HG03175 (cell line): ENCODE measurements around the gene OR52E2.
"Not testable (repeated sequence)": the region's sequence is repeated elsewhere in the genome, so short reads cannot be mapped to it uniquely, and the experiment has no call there.

Source experiments
- ATAC-seq: cut with Tn5 transposase; IDR thresholded peaks from one replicate; pipeline ENCODE4 v1.9.1; 2021; ENCODE audit warnings: mild to moderate bottlenecking, moderate library complexity; ENCODE audit not compliant: unreplicated experiment

Gene OR52E2

DNA sequence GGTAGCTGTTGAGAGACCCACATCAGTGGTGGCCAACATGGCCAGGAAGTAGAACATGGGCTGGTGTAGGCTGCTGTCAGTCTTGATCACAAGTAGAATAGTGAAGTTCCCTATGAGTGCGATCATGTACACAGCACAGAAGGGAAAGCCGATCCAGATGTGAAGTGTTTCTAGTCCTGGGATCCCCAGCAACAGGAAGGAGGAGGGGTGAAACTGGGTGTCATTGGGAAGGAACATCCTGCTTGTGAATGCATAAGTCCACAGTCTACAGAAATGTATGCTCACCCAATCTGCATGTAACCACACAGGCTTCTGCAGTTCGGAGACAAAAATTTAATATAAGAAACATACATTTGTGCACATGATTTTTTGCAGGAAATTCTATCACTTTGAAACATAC, at the start of gene OR52E2:
Gene OR52E2, minus strand, starts transcription at position 237 of the 400 bp plus-strand sequence. Its CDS starts 0 bp downstream, at position 237.
- ATAC-seq: no peak

DNA sequence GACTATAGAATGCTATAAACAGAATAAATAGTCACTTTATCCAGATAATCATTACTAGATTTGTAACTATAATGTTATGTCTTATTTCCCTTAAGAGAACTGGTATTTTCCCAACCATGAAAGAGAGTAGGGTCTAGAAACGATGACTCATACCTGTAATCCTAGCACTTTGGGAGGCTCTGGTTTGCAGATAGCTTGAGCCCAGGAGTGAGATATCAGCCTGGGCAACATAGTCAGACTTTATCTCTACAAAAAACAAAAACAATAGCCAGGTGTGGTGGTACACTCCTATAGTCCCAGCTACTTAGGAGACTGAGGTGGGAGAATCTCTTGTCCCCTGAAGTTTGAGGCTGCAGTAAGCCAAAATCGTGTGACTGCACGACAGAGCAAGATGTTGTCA, 47.9 kb upstream of the OR52E2 start:
- no peak for ATAC-seq

DNA sequence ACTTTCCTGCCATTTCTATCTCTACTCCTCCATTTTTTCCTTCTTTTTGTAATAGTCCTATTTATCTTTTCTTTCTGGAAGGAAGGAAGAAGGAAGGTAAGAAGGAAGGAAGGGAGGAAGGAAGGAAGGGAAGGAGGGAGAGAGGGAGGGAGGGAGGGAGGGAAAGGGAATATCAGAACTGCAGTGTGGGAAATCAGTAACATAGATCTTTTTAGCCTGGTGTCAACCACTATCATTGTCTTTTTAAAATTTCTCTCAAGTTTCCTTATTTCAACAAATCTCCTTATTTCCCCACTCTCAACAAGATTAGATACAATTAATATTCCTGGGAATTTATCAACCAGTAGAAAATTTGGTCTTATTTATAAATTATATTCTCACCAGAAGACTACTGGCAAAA, 43.6 kb upstream of the OR52E2 start:
- ATAC-seq: no peak

DNA sequence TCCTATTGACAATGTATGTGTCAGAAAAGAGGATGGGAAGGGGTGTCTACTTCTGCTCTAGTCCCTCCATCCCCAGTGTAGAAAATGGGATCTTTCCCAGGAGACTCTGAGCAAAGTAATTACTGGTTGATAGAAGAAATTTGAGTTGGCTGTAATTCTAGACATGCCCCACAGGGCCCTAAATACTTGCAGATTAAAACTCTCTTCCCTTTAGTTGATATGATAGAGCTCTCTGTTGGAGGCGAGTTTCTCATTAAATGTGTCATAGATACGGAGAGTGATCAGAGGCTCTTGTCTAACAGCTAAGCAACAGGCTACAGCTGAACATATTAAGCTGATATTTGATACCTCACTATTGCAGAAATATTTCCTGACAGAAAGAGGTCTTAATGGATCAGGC, 42.8 kb upstream of the OR52E2 start:
- ATAC-seq: no peak

DNA sequence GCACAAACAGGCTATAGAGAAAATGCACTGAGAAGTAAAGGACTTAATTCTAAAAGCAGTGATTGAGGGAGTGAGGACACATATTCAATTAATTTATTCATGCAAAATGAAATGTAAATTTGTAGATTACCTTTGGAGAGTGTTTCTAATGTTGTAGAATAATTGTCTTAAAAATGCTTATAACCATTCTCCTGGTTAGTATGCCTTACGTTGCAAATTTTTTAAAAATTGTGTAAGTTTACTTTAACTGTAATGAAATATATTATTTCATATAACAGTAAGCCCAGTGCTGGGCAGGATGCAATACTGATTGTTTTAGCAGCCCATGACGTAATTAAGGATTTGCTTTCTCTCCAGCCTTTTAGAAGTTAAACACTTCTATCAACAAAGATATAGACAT, 36.6 kb upstream of the OR52E2 start:
- ATAC-seq: no peak

DNA sequence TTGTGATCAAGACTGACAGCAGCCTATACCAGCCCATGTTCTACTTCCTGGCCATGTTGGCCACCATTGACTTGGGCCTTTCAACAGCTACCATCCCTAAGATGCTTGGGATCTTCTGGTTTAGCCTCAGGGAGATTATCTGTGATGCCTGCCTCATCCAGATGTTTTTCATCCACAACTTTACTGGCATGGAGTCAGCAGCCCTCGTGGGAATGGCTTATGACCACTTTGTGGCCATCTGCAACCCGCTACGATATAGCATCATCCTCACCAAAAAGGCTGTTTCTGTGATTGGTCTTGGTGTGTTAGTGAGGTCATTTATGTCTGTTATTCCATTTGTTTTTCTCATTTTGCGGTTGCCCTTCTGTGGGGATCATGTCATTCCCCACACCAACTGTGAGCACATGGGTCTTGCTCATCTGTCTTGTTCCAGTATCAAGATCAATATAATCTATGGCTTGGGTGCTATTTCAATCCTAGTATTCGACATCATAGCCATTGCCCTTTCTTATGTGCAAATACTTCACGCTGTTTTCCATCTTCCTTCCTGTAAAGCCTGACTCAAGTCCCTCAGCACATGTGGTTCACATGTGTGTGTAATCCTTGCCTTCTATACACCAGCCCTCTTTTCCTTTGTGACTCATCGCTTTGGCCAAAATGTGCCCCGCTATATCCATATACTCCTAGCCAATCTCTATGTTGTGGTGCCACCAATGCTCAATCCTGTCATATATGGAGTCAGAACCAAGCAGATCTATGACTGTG, 33.6 kb upstream of the OR52E2 start:
- no peak for ATAC-seq

DNA sequence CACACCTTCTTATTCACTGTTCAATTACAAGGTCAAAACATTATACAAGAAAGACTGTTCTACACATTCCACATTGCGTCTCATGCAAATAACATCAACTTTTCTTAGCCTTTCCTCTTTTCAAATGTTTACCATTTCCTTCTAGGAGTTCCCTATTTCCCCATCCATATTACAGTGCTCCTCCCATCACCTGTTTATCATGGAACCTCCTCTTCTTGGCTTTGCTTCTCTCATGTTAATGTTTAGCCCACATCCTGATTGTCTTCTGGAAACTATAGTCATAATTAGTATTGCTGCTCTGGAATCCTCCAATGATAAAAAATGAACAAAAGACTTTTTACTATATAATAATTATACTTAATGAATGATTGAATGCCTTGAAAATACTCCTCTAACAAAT, 31.2 kb upstream of the OR52E2 start:
- no peak for ATAC-seq

DNA sequence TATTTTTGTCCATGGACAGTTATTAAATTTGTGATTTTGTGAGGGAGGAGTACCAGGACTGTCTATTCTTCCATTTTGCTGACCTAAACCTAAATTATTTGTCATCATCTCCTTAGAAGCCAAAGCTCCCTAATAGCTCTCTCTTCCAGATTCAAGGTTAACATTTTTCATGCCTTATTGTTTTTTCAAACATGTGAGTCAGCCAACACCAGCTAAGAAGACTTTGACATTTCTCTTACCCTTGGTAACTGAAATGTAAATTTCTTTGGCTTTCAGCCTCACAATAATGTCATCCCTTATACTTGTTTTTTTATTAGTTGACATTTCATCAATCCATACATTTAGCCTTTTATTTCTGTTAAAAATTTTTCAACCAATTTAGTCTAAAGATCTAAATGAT, 29.1 kb upstream of the OR52E2 start:
- no peak for ATAC-seq

DNA sequence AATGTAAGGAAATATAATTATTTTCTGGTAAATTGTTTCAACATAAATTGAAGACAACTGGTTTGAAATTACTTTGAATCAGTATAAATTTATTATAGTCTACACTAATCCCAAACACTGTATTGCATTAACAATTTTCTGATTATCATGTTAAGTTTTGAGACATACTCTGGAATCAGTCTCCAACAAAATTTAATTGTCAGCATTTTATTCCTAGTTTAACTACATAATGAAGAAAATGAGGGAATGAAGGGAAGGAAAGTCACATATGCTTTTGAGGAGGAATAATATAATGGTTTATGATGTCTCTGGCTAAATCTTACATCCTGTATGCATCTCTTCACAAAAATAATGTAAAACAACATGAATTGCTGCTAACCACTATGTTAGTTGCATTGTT, 24.2 kb upstream of the OR52E2 start:
- no peak for ATAC-seq

DNA sequence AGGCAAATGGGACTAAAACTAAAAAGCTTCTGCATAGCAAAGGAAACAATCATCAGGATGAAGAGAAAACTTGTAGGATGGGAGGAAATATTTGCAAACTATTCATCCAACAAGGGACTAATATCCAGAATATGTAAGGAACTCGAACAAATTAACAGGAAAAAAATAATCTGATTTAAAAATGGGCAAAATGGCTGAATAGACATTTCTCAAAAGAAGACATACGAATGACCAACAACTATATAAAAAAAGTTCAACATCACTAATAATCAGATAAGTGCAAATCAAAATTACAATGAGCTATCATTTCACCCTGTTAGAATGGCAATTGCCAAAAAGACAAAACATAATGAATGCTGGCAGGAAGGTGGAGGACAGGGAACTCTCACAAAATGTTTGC, 22.0 kb upstream of the OR52E2 start:
- no peak for ATAC-seq

DNA sequence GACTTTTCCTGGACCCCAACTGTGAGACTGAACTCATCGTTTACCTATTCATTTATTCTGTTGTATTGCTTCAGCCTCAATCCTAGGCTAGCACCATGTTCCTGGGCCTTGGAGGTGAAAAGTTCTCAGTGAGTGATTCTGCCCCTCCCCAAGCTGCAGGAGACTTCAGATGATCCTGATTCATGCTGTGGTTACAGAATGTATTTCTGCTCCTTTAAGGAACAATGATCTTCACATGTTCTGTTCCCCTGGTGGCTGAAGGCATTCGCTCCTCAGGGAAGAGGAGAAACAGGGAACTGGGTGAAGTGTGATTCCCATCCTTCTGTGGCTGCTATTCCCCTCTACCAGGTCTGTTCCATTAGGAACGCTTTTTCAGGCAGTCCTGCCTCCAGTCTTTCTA, 12.4 kb upstream of the OR52E2 start:
- ATAC-seq: no peak

DNA sequence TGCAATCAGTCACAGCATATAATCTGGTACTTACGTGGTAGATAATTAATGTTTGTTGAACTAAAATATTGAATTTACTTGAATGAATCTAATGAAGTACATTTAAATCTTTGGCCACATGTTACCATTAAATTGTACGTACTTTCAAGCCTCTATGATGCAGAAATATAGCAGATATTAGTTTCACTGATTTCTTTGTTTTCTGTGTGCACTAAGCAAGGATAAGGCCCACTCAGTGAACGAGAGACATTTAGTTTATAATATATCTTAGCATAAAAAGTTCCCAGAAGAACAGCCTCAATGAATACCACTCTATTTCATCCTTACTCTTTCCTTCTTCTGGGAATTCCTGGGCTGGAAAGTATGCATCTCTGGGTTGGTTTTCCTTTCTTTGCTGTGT, 9.8 kb upstream of the OR52E2 start, which contains the start of gene OR52E1:
Gene OR52E1, plus strand, starts transcription at position 301 of the 400 bp plus-strand sequence.
- no peak for ATAC-seq

DNA sequence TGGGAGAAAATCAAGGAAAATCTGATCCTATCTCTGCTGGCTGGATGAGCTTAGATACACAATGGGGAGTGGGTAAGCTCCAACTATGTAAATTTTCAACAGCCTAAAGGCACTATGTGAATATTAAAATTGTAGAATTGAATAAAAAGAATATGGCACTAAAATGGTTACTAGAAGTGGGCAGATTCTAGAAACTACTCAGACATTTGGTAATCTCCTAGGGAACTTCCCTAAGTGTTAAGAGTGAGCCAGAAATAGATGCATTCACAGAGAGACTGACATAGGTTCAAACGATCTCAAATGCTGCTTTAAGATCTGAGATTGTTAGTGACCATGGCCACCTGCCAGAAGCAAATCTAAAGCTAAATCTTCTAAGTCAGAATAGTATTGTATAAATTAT, 5.6 kb upstream of the OR52E2 start:
- ATAC-seq: no peak

DNA sequence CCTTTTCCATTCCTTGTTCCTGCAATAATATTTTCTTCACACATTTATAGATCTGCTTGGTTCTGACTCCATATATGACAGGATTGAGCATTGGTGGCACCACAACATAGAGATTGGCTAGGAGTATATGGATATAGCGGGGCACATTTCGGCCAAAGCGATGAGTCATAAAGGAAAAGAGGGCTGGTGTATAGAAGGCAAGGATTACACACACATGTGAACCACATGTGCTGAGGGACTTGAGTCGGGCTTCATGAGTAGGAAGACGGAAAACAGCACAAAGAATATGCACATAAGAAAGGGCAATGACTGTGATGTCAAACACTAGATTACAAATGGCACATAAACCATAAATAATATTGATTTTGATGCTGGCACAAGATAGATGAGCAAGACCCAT, 748 bp downstream of the OR52E2 start:
- ATAC-seq: not testable (repeated sequence)

DNA sequence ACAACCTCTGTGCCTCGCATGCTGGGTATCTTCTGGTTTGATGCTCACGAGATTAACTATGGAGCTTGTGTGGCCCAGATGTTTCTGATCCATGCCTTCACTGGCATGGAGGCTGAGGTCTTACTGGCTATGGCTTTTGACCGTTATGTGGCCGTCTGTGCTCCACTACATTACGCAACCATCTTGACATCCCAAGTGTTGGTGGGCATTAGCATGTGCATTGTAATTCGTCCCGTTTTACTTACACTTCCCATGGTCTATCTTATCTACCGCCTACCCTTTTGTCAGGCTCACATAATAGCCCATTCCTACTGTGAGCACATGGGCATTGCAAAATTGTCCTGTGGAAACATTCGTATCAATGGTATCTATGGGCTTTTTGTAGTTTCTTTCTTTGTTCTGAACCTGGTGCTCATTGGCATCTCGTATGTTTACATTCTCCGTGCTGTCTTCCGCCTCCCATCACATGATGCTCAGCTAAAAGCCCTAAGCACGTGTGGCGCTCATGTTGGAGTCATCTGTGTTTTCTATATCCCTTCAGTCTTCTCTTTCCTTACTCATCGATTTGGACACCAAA, 12.6 kb downstream of the OR52E2 start:
- ATAC-seq: no peak

DNA sequence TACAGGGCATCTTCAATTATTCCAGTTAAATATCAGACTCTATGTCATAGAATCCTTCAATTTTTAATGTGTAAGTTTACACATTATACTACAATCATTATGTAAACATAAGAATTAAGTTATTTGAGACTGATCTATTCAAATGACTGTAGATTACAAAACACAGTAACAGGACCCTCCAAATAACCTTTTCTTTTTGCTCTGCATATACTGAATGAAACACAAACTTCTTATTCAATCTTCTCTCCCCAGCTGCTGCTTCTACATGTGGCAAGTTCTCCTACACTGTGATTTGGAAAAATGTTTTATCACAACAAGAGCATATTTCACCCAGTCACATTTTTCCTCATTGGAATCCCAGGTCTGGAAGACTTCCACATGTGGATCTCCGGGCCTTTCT, 13.2 kb downstream of the OR52E2 start, which contains the start of gene OR52J3:
Gene OR52J3, plus strand, starts transcription at position 301 of the 400 bp plus-strand sequence. Its CDS starts 0 bp downstream, at position 301.
- ATAC-seq: no peak

DNA sequence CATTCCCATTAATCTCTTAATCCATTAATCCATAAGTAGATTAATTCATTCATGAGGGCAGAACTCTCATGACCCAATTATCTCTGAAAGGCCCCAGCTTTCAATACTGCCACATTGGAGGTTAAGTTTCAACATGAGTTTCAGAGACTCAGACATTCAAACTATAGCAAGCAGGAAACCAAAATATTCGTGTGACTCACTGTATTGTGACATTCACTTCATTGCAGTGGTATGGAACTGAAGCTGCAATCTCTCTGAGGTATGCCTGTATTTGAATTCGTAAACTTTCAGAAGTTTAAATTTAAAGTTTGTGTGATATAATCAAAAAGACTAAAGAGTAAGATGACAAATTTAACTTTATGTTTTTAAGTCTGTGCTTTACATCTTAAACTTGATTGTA, 16.0 kb downstream of the OR52E2 start:
- ATAC-seq: no peak

DNA sequence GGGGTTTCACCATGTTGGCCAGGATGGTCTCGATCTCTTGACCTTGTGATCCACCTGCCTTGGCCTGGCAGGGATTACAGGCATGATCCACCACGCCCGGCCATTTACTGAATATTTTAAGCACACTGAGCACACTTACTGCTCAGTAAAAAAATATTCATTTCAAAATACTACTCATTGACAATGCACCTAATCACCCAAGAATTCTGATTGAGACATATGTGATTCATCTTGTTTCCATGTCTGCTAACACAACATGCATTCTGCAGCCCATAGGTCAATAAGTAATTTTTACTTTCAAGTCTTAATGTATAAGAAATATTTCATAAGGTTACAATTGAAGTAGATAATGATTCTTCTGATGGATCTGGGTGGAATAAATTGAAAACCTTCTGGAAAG, 17.3 kb downstream of the OR52E2 start:
- no peak for ATAC-seq

DNA sequence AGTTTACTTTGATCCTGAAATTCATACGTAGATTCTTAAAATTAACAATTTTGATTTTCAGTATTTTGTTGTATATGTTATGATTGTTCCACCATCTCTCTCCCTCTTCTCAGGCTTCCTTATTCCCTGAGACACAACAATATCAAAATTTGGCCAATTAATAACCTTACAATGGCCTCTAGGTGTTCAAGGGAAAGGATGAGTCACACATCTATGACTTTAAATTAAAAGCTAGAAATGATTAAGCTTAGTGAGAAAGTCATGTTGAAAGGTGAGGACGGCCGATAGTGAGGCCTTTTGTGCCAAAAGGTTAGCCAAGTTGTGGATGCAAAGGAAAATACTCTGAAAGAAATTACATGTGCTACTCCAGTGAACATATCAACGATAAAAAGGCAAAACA, 18.6 kb downstream of the OR52E2 start:
- no peak for ATAC-seq

DNA sequence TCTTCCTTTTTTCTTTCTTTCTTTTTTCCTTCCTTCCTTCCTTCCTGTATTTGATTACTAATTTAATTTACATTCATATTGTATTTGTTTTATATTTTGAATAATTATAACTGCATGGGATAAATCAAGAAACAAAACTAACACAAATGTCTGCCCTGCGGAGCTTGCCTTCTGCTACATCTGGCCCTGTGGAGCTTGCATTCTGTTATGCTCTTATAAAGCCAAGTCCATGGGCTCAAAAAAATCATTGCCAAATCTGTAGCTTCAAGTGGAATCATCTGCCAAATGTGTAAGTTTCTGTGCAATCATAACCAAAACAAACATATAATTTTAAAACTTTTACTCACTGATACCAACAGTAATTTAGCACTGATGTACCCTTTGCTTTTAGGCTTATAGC, 21.1 kb downstream of the OR52E2 start:
- ATAC-seq: no peak

DNA sequence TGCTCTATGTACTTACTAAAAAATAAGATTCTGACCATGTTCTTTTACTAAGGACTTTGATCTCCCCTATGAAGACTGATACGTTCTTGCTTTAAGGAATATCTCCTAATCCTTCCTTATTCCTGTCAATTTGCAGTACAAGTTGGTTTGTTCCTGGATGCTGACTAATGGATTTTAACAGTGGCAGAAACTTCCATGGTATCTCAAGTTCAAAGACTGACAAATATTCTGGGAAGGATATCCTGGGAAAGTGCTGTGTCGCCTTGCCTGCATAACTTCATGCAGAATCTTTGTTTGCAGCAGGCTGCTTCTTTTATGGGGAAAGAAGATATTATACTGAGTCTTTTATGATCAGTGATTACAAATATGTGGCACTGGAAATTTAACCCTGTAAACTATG, 21.5 kb downstream of the OR52E2 start:
- ATAC-seq: no peak

DNA sequence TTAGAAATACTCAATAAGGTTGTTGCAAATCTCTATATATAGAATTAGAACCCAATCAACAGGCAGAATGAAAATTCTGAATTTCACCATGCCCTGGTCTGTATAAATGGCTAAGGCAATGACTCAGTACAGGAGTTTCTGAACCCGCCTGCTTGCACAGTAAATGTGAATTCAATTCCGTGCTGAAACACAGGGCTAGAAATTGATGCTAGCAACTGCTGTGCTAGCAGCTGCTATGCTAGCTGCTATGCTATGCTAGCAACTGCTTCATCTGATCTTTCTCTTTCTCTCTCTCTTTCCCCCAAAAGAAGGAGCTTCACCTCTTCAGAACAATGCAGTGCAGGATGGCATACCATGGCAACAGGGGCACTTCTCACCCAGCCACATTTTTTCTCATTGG, 22.8 kb downstream of the OR52E2 start:
- ATAC-seq: no peak

DNA sequence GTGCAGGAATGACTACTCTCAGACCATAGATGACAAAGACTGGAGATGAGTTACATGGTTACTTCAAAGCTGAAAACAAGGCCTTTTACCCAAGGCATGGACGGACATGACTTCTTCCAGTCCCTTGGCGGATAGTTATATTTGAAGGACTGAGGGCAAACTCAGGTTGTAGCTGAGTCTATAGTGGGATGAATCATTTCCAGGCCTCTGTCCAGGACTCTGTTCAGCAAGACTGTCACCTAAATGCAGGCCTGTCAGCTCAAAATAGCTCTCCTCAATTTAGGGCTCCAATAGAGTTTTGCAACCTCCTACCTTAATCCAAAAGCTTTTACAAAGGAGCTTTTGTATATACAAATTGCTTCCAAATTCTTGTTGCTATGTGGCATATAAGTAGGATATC, 37.4 kb downstream of the OR52E2 start:
- no peak for ATAC-seq
